Measurements from ENCODE around the gene CARTPT. TPM values are rescaled to one million over a fixed set of nuclear protein-coding genes. Genes with fewer than 3 reads are reported as not detected.

Gene CARTPT
- not detected for total RNA-seq
- polyA plus RNA-seq (ENCODE audit: insufficient read length in 6 of 6): not detected
- long read RNA-seq, donor 1: 0 reads
- long read RNA-seq, donor 2: 0 reads
- long read RNA-seq, donor 3: 0 reads
- long read RNA-seq, donor 4: 0 reads
- long read RNA-seq, donor 5: 0 reads
- long read RNA-seq, donor 6: 0 reads
- long read RNA-seq, donor 7: 0 reads
- long read RNA-seq, donor 8: 0 reads
- long read RNA-seq, donor 9: 0 reads
- long read RNA-seq, donor 10: 0 reads
- long read RNA-seq, donor 11, transcript CARTPT-201 (3 exons, 915 nt): major isoform, 11 of 11 reads
- long read RNA-seq, donor 11, partial matches to known transcripts: 0 of 11 reads
- long read RNA-seq, donor 11, other reads (novel, unspliced or antisense): 0 of 11 reads
- long read RNA-seq, donor 12: 0 reads

GRCh38 chr5:71719063-71719964, at the start of gene CARTPT:
Gene CARTPT, plus strand, starts transcription at chr5:71719275. Its CDS starts 19 bp downstream, at chr5:71719294.
- Histone ChIP-seq H3K4me1 (no peaks in the 10 kb centered on the region), H3K4me3 (no peak within 1 kb of the TSS), H3K36me3 (no peaks in the 10 kb centered on the region), H3K9me3 (no peaks in the 10 kb centered on the region), H3K27ac (no peak within 1 kb of the TSS), H3K27me3 (peaks cover 23 to 80% of the 10 kb centered on the region in 2 donors)
- intact Hi-C loops (cut with DNase I): no loop called here
- DNase-seq: peak in 2 of 4 donors; percentile 32 to 47
- TF ChIP-seq CTCF (IDR thresholded peaks at IDR 0.05): no peak
- ATAC-seq: peak; percentile 63

- Histone ChIP-seq H3K4me1 (no peaks in the 10 kb centered on the region), H3K4me3 (no peak overlapping the region), H3K9me3 (no peaks in the 10 kb centered on the region), H3K36me3 (no peaks in the 10 kb centered on the region), H3K27ac (no peak overlapping the region), H3K27me3 (peaks cover 0 to 4% of the 10 kb centered on the region in 2 donors)
- no peak for DNase-seq
- intact Hi-C loops (cut with DNase I): no loop called here
- TF ChIP-seq CTCF (IDR thresholded peaks at IDR 0.05): no peak
- no peak for ATAC-seq
Observed at GRCh38 chr5:71677977-71678376, 41.1 kb upstream of the CARTPT start.

GRCh38 chr5:71679714-71680113, 39.4 kb upstream of the CARTPT start:
- no peak for ATAC-seq
- intact Hi-C loops (cut with DNase I): no loop called here
- no peaks in the 10 kb centered on the region for H3K9me3 ChIP-seq
- peaks cover 0 to 4% of the 10 kb centered on the region in 2 donors for H3K27me3 ChIP-seq
- H3K4me3 ChIP-seq: no peak overlapping the region
- no peak overlapping the region for H3K27ac ChIP-seq
- no peaks in the 10 kb centered on the region for H3K4me1 ChIP-seq
- no peaks in the 10 kb centered on the region for H3K36me3 ChIP-seq
- no peak for TF ChIP-seq CTCF (IDR thresholded peaks at IDR 0.05)
- no peak for DNase-seq

- ATAC-seq (no peak), DNase-seq (no peak)
- no peaks in the 10 kb centered on the region for H3K36me3 ChIP-seq
- TF ChIP-seq CTCF (IDR thresholded peaks at IDR 0.05): no peak
- H3K4me1 ChIP-seq: no peaks in the 10 kb centered on the region
- H3K9me3 ChIP-seq: peaks cover 0 to 5% of the 10 kb centered on the region in 2 donors
- no peak overlapping the region for H3K27ac ChIP-seq
- H3K27me3 ChIP-seq: peaks cover 0 to 4% of the 10 kb centered on the region in 2 donors
- intact Hi-C loops (cut with DNase I): no loop called here
- no peak overlapping the region for H3K4me3 ChIP-seq
Observed at GRCh38 chr5:71680510-71680909, 38.6 kb upstream of the CARTPT start.

GRCh38 chr5:71681296-71681695, 37.8 kb upstream of the CARTPT start:
- Histone ChIP-seq H3K4me3 (no peak overlapping the region), H3K27me3 (peaks cover 0 to 4% of the 10 kb centered on the region in 2 donors), H3K36me3 (no peaks in the 10 kb centered on the region), H3K9me3 (peaks cover 0 to 9% of the 10 kb centered on the region in 2 donors), H3K27ac (no peak overlapping the region), H3K4me1 (no peaks in the 10 kb centered on the region)
- no peak for ATAC-seq
- intact Hi-C loops (cut with DNase I): no loop called here
- no peak for DNase-seq
- TF ChIP-seq CTCF (IDR thresholded peaks at IDR 0.05): no peak

Measured in left lung (tissue), 14 donors.